Parathyroid adenoma (tissue), 2 donors: ENCODE data around the gene UNC13A.

ENCODE experiments used
- H2AFZ ChIP-seq: fragments of 300-600 bp; sonication (generic); one replicate; pipeline ENCODE4 v1.7.0; 2017; ENCODE audit warnings: antibody characterized with exemption, mild to moderate bottlenecking
- H3K27ac ChIP-seq: fragments of 300-600 bp; sonication (generic); one replicate; pipeline ENCODE4 v1.7.0; 2017
- H3K27me3 ChIP-seq: fragments of 300-600 bp; sonication (generic); one replicate; pipeline ENCODE4 v1.7.0; 2017; ENCODE audit warnings: low read length; ENCODE audit not compliant: control insufficient read depth, insufficient read depth
- H3K36me3 ChIP-seq: fragments of 300-600 bp; sonication (generic); one replicate; pipeline ENCODE4 v1.7.0; 2017; ENCODE audit warnings: low read length; ENCODE audit not compliant: control insufficient read depth, insufficient read depth
- H3K4me1 ChIP-seq: fragments of 300-600 bp; sonication (generic); one replicate; pipeline ENCODE4 v1.7.0; 2017; ENCODE audit warnings: control low read depth
- H3K4me2 ChIP-seq: fragments of 300-600 bp; sonication (generic); one replicate; pipeline ENCODE4 v1.7.0; 2017; ENCODE audit warnings: low read length
- H3K4me3 ChIP-seq: fragments of 300-600 bp; sonication (generic); one replicate; pipeline ENCODE4 v1.7.0; 2017; ENCODE audit warnings: low read depth, low read length
- H3K79me2 ChIP-seq: fragments of 300-600 bp; sonication (generic); one replicate; pipeline ENCODE4 v1.7.0; 2017; ENCODE audit warnings: control low read depth
- H3K9ac ChIP-seq: fragments of 300-600 bp; sonication (generic); one replicate; pipeline ENCODE4 v1.7.0; 2017; ENCODE audit warnings: mild to moderate bottlenecking
- H3K9me3 ChIP-seq: fragments of 300-600 bp; sonication (generic); one replicate; pipeline ENCODE4 v1.7.0; 2017; ENCODE audit warnings: low read length; ENCODE audit not compliant: control insufficient read depth
- TF ChIP-seq, protein P1 (sequence below): fragments of 300-600 bp; sonication (generic); IDR thresholded peaks from one replicate; pipeline ENCODE4 v1.7.0; 2017; ENCODE audit warnings: antibody characterized with exemption, mild to moderate bottlenecking
- donor health status: primary hyperparathyroidism.

UNC13A gene

DNA sequence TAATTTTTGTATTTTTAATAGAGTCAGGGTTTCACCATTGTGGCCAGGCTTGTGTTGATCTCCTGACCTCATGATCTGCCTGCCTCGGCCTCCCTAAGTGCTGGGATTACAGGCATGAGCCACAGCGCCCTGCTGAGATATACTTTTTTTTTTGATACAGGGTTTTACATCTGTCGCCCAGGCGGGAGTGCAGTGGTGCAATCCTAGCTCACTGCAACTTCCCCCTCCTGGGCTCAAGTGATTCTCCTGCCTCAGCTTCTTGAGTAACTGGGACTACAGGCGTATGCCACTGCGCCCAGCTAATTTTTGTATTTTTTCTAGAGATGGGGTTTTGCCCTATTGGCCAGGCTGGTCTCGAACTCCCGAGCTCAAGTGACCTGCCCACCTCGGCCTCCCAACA, 130.7 kb downstream of the UNC13A start:
- H2AFZ ChIP-seq = no peak overlapping the region
- H3K79me2 ChIP-seq = peaks cover 2% of the 10 kb centered on the region
- H3K4me1 ChIP-seq = no peaks in the 10 kb centered on the region
- TF ChIP-seq, protein P1, sequence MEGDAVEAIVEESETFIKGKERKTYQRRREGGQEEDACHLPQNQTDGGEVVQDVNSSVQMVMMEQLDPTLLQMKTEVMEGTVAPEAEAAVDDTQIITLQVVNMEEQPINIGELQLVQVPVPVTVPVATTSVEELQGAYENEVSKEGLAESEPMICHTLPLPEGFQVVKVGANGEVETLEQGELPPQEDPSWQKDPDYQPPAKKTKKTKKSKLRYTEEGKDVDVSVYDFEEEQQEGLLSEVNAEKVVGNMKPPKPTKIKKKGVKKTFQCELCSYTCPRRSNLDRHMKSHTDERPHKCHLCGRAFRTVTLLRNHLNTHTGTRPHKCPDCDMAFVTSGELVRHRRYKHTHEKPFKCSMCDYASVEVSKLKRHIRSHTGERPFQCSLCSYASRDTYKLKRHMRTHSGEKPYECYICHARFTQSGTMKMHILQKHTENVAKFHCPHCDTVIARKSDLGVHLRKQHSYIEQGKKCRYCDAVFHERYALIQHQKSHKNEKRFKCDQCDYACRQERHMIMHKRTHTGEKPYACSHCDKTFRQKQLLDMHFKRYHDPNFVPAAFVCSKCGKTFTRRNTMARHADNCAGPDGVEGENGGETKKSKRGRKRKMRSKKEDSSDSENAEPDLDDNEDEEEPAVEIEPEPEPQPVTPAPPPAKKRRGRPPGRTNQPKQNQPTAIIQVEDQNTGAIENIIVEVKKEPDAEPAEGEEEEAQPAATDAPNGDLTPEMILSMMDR = no peak
- no peak overlapping the region for H3K4me3 ChIP-seq
- no peaks in the 10 kb centered on the region for H3K27me3 ChIP-seq
- H3K36me3 ChIP-seq = no peaks in the 10 kb centered on the region
- H3K4me2 ChIP-seq = no peak overlapping the region
- H3K9ac ChIP-seq = no peak overlapping the region
- no peak overlapping the region for H3K27ac ChIP-seq
- H3K9me3 ChIP-seq = no peaks in the 10 kb centered on the region

DNA sequence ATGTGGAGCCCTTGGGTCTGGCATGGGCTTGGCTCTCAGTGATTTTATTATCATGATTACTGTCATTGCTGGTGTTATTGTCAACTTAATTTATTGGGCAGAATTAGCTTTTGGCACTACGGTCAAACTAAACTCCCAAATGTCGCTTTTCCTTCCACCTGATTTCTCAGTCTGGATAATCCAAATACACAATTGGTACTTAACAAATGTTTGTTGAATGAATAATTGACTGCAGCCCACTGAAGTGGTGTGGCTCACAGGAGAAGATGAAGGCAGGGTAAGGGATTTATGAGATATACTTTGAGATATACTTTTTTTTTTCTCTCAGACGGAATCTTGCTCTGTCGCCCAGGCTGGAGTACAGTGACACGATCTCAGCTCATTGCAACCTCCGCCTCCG, 131.2 kb downstream of the UNC13A start:
- no peaks in the 10 kb centered on the region for H3K27me3 ChIP-seq
- no peaks in the 10 kb centered on the region for H3K36me3 ChIP-seq
- H3K27ac ChIP-seq = no peak overlapping the region
- TF ChIP-seq, protein P1 = no peak
- no peaks in the 10 kb centered on the region for H3K9me3 ChIP-seq
- H3K4me2 ChIP-seq = peak overlapping the region; percentile 96
- H3K79me2 ChIP-seq = peaks cover 2% of the 10 kb centered on the region
- H3K4me3 ChIP-seq = no peak overlapping the region
- H2AFZ ChIP-seq = no peak overlapping the region
- H3K9ac ChIP-seq = no peak overlapping the region
- no peaks in the 10 kb centered on the region for H3K4me1 ChIP-seq

DNA sequence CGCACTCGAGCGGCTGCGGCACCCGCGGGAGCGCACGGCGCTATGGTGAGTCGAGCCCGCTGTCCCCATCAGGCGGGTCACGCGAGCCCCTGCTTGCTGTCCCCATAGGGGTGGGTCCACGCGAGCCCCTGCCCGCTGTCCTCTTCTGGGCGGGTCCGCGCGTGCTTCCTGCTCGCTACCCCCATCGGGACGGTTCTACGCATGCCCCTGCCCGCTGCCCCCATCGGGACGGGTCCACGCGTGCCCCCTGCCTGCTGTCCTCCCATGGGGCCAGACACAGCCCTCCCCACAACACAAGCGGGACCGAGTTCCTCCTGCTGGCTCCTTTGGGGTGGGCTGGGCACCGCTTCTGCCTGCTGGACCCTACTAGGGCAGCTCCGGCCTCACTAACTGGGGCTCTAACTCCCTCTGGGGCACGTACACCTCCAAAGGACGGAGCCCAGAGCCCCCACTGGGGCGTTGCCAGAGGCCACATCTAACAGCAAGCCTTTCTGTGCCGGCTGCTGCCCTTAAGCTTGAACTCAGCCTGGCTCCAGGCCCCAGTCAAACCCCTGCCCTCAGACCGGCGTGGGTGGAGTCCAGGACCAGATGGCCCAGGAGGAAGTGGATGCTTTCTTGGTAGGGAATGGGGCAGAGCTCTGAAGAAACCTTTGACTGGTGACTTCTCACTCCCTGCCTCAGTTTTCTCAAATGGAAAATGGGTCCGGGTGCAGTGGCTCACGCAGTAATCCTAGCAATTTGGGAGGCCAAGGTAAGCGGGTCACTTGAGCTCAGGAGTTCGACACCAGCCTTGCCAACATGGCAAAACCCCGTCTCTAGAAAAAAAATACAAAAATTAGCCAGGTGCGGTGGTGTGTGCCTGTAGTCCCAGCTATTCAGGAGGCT, 132.0 kb downstream of the UNC13A start:
- H3K9ac ChIP-seq = peak overlapping the region; percentile 64
- peak overlapping the region; percentile 78 for H3K4me3 ChIP-seq
- H3K4me1 ChIP-seq = no peaks in the 10 kb centered on the region
- TF ChIP-seq, protein P1 = no peak
- H3K79me2 ChIP-seq = peaks cover 2% of the 10 kb centered on the region
- no peaks in the 10 kb centered on the region for H3K27me3 ChIP-seq
- peak overlapping the region; percentile 43 for H3K27ac ChIP-seq
- H2AFZ ChIP-seq = peak overlapping the region; percentile 74
- H3K36me3 ChIP-seq = no peaks in the 10 kb centered on the region
- H3K4me2 ChIP-seq = peak overlapping the region; percentile 96
- no peaks in the 10 kb centered on the region for H3K9me3 ChIP-seq

DNA sequence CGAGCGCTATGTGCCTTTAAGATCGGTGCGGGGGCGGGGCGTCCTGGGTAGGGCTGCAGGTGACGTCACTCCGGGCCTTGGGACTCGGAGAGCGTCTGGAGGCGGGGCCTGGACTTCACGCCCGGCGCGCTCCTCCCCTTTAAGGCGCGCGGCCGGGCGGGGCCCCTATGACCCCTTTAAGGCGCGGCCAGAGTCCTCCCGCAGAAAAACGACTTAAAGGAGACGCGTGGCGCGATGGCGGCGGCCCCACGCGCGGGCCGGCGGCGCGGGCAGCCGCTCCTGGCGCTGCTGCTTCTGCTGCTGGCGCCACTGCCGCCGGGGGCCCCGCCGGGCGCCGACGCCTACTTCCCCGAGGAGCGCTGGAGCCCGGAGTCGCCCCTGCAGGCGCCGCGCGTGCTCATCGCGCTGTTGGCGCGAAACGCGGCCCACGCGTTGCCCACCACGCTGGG, 132.7 kb downstream of the UNC13A start, which contains the start of gene COLGALT1:
Gene COLGALT1 (plus strand): TSS at position 170 of the 449 bp plus-strand sequence. CDS start 65 bp downstream, at position 235.
- Histone ChIP-seq H2AFZ (peak within 1 kb of the TSS; percentile 74), H3K27me3 (no peaks in the 10 kb centered on the region), H3K9me3 (no peaks in the 10 kb centered on the region), H3K4me1 (no peaks in the 10 kb centered on the region), H3K27ac (peak within 1 kb of the TSS; percentile 43), H3K9ac (peak within 1 kb of the TSS; percentile 64), H3K4me3 (peak within 1 kb of the TSS; percentile 78), H3K79me2 (peaks cover 2% of the 10 kb centered on the region), H3K36me3 (no peaks in the 10 kb centered on the region), H3K4me2 (peak within 1 kb of the TSS; percentile 96)
- TF ChIP-seq, protein P1 = no peak
